ENCODE data around the gene SLC12A9. TPM values are rescaled to one million over a fixed set of nuclear protein-coding genes. Genes with fewer than 3 reads are reported as not detected.

The SLC12A9 gene
- total RNA-seq, 2 donors from 2014 or later = 5.0 to 9.0 TPM

GRCh38 chr7:100866729-100867039 lies 14.2 kb downstream of the SLC12A9 start:
- Histone ChIP-seq H3K4me1 (peaks cover 0 to 44% of the 10 kb centered on the region in 2 donors), H3K36me3 (peaks cover 15% of the 10 kb centered on the region), H3K27ac (peak overlapping the region; percentile 94 to 98), H3K9me3 (no peaks in the 10 kb centered on the region), H3K27me3 (no peaks in the 10 kb centered on the region), H3K4me3 (peak overlapping the region; percentile 67 to 94)
- TF ChIP-seq CTCF (IDR thresholded peaks at IDR 0.05) = no peak
- no peak for DNase-seq (ENCODE audit: low spot score)

GRCh38 chr7:100867040-100867775 lies 14.7 kb downstream of the SLC12A9 start, which contains the start of gene TRIP6:
TRIP6 (plus strand) TSS chr7:100867387; CDS start chr7:100867498, 111 bp downstream.
- H3K27me3 ChIP-seq = no peaks in the 10 kb centered on the region
- peak within 1 kb of the TSS; percentile 94 to 98 for H3K27ac ChIP-seq
- H3K4me1 ChIP-seq = peaks cover 0 to 44% of the 10 kb centered on the region in 2 donors
- TF ChIP-seq CTCF (IDR thresholded peaks at IDR 0.05) = no peak
- no peaks in the 10 kb centered on the region for H3K9me3 ChIP-seq
- peak; percentile 91 for DNase-seq (ENCODE audit: low spot score)
- H3K4me3 ChIP-seq = peak within 1 kb of the TSS; percentile 67 to 94
- peaks cover 18% of the 10 kb centered on the region for H3K36me3 ChIP-seq

- Histone ChIP-seq H3K27me3 (no peaks in the 10 kb centered on the region), H3K4me1 (peaks cover 0 to 44% of the 10 kb centered on the region in 2 donors), H3K9me3 (no peaks in the 10 kb centered on the region), H3K4me3 (peak overlapping the region; percentile 67 to 94), H3K36me3 (peaks cover 25% of the 10 kb centered on the region), H3K27ac (peak overlapping the region; percentile 94 to 98)
- no peak for TF ChIP-seq CTCF (IDR thresholded peaks at IDR 0.05)
- DNase-seq (ENCODE audit: low spot score) = no peak
Observed at GRCh38 chr7:100867776-100868485, 15.4 kb downstream of the SLC12A9 start.

GRCh38 chr7:100873599-100874299 lies 21.2 kb downstream of the SLC12A9 start:
- H3K4me3 ChIP-seq = peak overlapping the region; percentile 90
- no peak for DNase-seq (ENCODE audit: low spot score)
- TF ChIP-seq CTCF (IDR thresholded peaks at IDR 0.05) = no peak

GRCh38 chr7:100874300-100874576 lies 21.7 kb downstream of the SLC12A9 start:
- peak overlapping the region; percentile 90 for H3K4me3 ChIP-seq
- peaks cover 42% of the 10 kb centered on the region for H3K36me3 ChIP-seq

More at GRCh38 chr7:100873599-100874299, 21.2 kb downstream of the SLC12A9 start:
- Histone ChIP-seq H3K9me3 (no peaks in the 10 kb centered on the region), H3K27ac (peak overlapping the region; percentile 95 to 97), H3K36me3 (peaks cover 42% of the 10 kb centered on the region), H3K27me3 (no peaks in the 10 kb centered on the region), H3K4me1 (peaks cover 0 to 45% of the 10 kb centered on the region in 2 donors)

More at GRCh38 chr7:100874300-100874576, 21.7 kb downstream of the SLC12A9 start:
- DNase-seq (ENCODE audit: low spot score) = no peak
- TF ChIP-seq CTCF (IDR thresholded peaks at IDR 0.05) = no peak
- peak overlapping the region; percentile 95 to 97 for H3K27ac ChIP-seq
- H3K4me1 ChIP-seq = peaks cover 0 to 44% of the 10 kb centered on the region in 2 donors
- H3K9me3 ChIP-seq = no peaks in the 10 kb centered on the region
- H3K27me3 ChIP-seq = no peaks in the 10 kb centered on the region

All from right atrium auricular region (tissue), 2 donors.